HS-27A (cell line): ENCODE results near the gene SUN5.
"Not testable (repeated sequence)": the region's sequence is repeated elsewhere in the genome, so short reads cannot be mapped to it uniquely, and the experiment has no call there.

Source experiments
- DNase-seq: peaks from one replicate; pipeline ENCODE4 v3.0.0-alpha.2; 2012; ENCODE audit warnings: low read depth, missing footprints

Gene SUN5

DNA sequence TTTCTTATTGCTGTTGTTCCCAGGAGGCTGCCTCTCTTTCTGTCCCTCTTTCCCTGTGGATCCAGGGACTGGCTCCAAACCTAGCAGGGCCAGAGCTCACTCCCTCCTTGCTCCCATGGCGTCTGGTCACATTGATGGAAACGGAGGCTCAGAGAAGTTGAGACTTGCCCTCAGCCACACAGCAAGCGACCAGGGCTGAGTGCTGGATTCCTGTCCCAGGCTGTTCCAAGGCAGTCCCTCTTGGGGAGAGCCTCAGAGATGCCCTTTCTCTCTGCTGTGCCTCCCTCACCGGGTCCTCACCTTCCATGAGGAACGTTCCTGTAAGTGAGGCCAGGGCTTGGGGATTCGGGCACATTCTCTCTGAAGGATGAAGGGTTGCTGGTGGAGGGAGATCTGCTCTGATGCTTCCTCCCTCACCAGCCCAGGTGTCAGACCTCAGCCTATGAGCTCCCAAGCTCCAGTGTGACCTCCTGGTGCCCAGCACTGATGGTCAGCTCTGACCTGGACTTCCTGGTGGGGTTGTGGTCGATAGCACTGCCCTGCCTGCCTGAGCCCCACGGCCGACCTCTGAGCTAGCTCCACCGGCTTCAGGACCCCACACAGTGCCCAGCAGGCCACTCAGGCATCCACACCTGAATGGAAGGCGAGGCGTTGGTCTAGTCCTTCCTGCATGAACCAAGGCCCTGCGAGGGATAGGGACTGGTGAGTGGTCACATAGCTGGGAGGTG lies 26.8 kb downstream of the SUN5 start:
- no peak for DNase-seq

DNA sequence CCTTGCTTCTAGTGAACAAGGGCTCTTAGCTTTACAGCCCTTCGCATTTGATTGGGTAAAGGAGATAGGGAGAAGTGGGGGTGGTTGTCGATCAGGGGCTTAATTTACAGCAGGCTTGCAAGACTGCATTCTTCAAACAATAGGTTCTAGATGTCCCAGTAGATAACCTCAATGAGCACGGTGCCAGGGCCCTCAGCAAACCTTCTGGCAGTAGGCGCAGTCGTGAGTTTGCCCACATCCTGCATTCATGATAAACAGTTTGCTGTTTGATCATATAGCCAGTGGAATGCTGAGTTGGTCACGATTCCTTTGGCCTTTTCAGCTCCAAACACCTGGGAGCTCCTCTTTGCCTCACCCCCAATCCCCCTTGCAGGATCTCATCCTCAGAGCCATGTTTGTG lies 27.5 kb downstream of the SUN5 start:
- DNase-seq: no peak

DNA sequence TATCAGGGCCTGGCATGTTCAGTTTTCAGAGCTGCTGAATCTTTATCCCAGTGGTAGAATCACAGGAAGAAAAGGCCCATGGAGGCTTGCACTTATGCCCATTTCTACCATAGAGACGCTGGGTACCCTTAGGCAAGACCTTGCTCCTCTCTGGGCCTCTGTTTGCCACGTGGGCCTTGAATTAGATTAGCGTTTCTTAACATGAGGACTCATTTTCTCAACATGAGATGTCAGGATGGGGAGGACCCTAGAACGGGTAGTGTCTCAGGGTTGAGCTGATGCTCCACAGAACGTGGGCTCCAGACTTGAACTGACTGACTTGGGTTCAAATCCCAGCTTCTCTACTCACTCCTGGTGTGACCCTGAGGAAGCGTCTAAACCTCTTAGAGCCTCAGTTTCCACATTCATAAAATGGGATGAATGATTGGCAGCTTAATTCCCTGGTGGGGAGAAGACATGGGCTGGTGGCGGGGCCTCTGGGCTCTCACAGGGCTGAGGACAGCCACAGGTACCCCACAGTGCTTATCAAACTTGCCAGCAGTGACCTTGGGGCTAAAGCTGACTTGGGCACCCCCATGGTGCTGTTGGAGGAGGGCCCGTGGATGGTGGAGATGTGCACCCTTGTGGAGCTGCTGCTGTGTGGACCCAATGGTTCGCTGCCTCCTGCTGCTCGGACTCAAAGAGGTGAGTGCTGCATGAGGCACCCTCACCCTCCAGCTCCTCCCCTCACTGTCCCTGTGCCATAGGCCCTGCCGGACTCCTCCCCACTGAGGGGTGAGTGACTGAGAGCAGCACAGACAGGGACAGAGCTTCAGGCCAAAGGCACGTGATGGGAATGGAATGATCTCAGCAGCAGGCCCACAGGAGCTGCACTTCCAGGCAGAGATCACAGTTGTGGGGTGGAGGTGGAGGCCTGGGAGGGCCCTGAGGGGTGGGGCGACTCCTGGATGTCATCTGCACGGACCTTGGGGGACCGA lies 28.2 kb downstream of the SUN5 start:
- DNase-seq: no peak

DNA sequence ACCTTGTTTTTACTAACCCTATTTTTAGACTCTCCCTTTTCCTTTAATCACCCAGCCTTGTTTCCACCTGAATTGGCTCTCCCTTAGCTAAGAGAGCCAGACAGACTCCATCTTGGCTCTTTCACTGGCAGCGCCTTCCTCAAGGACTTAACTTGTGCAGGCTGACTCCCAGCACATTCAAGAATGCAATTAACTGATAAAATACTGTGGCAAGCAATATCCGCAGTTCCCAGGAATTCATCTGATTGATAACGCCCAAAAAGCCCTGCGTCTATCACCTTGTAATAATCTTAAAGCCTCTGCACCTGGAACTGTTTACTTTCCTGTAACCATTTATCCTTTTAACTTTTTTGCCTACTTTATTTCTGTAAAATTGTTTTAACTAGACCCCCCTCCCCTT lies 29.1 kb downstream of the SUN5 start:
- DNase-seq: not testable (repeated sequence)

DNA sequence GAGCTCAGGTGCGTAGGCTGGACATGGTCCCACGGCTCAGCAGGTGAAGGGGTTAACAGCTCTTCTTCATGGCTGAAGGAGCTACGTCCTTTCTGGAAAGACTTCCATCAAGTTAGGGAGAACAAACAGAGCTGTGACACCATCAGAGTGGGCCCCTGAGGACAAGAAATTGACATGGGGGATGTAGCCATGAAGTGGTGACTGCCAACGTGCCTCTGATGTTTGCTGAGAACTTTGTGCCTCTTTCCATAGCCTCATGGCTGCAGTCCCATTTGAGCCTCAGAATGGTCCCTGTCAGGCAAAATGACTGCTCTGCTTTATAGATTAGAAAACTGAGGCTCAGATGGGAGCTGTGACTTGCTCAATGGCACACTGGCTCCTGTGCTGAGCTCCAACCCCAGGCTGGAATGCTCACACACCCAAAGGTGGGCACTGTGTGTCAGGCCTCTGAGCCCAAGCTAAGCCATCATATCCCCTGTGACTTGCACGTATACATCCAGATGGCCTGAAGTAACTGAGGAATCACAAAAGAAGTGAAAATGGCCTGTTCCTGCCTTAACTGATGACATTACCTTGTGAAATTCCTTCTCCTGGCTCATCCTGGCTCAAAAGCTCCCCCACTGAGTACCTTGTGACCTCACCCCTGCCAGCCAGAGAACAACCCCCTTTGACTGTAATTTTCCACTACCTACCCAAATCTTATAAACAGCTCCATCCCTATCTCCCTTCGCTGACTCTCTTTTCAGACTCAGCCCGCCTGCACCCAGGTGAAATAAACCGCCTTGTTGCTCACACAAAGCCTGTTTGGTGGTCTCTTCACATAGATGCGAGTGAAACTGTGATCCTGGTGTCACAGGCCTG lies 29.8 kb downstream of the SUN5 start:
- DNase-seq: not testable (repeated sequence)

DNA sequence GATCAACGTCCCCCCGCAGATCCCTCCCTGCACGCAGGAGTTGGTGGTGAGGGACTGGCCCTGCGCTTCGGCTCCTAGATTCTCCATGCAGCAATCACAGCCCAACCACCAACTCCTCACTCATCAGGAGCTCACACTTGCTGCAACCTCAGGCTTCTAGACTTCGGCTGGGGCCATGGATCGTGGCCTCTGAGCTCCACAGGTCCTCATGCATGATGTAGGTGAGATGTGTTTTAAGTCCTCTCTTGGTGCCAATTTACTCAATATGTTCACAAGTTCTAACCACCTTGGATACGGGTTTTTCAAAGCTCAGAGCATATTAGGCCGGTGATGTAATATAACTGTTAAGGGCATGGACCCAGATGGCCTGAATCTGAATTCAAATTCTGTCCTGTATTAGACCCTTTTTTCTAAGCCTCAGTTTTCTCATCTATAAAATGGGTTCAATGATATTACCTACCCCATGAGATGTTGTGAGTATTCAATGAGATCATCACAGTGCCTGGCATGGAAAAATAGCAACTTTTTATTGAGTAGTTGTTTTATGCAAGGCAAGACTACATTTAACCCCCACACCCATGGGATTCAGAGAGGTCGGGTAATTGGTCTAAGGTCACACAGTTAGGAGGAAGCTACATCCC lies 31.0 kb downstream of the SUN5 start:
- no peak for DNase-seq

DNA sequence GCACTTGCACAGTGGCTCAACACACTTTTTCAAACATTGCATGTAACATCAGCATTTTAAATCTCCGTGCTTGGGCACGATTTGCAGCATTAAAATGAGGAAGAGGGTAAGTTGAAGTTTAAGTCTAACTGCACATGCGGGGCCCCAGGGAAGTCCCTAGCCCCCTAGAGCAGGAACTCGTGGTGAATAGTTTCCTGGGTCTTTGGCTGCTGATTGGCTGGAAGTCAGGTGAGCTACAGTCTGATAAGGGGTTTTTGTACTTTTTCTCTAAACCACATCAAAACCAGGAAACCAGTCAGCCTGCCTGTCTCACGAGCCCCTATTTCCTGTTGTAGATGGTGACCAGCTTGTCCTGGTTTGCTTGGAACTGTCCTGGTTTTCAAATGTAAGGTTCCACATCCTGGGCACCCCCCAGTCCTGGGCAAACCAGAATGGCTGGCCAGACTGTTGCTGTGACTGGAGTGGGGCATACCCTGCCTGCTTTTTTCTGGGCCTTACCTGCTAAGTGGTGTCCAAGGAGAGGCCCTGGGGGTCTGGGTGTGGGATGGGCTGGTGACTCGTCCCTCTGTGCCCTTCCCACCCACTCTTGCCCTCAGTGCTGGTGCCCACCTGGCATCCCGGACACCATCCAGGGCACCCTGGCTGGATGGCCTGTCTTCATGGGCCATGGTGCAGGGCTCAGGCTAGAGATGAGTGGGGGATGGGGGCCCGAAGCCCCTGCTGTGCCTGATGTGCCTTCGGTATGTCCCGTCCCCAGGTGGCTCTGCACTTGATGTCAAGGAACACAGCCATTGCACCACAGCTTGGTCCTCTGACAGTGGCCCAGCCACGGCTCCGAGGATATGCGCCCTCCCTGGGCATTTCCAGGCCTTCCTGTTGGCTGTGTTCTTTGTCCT lies 31.8 kb downstream of the SUN5 start:
- no peak for DNase-seq

DNA sequence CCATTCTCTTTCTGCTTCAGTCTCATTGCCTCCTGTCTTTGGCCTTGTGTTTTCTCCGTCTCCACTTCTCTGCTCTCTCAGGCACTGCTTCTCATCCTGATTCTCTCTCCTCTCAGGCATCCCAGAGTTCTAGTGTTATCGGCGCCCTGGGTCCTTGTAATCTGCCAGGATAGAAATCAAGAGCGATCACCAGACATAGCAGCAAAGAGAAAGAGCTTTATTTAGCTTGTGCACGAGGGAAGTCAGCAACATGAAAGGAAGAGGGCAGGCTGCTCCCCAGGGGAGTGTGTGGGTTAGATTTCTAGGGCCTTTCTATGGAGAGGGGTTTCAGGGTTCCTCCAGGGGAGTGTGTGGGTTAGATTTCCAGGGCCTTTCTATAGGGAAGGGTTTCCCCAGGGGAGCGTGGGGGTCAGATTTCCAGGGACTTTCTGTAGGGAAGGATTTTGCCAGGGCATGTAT lies 32.5 kb downstream of the SUN5 start:
- DNase-seq: no peak

DNA sequence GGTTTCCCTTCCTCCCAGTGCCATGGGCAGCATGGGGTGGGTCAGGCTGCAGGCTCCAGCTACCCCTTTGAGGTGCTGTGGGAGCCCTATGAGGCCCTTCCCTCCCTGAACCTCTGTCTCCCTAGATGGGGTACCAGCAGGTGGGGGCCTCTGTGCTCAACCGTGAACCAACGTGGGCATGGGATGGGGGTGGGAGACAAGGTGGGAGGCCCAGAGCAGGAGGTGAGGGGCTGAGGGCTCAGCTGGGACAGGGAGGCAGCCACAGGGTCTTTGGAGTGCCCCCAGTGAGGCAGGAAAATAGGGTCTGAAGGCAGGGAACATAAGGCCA lies 33.3 kb downstream of the SUN5 start:
- no peak for DNase-seq

DNA sequence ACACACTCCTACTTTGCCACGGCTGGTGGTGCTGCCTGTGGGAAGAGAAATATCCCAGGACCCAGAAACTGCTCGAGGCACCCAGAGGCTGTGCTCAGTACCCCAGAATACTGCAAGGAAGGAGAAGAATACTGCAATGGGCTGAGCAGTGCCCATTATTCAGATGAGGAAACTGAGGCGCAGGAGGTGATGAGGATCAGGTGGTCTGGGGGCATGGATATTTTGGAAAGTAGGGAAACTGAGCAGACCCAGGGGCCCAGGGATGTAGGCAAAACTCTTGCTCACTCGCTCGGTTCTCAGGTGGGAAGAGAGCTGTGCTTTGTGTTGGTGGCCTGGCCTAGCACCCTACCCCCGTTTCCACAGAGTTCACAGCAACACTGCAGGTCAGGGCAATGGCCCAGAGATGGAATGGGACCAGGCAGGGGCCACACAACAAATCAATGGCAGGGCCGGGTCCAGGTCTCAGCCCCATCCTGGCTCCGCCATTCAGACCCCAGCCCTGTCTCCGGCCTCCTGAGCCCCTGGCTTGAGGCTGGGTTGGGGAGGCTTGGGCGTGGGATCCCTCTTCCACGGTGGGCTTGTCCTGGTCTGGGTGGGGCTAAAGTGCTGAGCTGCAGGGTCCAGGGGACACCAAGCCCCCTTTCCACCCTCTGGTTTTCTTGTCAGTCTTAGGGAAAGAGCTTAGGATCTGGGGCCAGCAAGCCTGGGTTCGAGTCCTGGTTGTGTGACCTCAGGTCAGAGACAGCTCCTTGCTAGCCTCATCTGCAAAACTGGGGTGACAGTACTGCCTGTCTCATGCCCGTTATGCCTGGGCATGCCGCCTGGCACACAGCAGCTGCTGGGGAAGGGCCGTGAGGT lies 33.9 kb downstream of the SUN5 start:
- no peak for DNase-seq

DNA sequence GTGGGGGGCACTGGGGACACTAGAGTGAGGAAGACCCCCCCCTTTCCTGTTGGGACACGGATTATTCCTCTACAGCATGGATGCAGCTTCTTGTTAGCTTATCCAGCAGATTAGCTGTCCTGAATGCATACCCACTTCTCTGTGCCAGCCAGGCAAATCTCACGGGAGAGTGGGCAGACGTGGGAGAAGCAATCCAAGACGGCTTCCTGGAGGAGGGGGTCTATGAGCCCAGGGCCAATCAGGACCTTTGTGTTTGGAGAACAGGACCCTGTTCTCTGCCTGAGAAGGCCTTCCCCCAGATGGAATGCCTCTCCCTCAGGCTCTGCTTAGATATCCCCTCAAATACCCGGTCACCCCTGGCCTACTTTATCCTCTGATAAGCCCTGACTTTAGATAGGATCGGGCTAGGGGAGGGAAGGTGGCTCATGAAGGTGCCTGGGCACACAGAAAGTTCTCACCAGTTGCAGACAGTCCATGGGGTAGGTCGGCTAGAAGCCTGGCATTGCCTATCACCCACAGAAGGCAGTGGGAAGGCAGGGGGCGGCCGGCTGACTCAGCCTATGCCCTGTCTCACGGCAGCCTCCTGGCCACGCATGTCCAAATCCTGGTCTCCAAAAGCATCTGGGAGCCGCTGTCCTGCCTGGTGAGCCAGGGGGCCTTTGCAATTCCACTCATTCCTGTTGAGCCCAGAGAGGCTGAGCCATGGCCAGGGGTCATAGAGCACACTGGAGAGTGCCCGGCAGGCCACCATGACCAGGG lies 34.7 kb downstream of the SUN5 start:
- no peak for DNase-seq

DNA sequence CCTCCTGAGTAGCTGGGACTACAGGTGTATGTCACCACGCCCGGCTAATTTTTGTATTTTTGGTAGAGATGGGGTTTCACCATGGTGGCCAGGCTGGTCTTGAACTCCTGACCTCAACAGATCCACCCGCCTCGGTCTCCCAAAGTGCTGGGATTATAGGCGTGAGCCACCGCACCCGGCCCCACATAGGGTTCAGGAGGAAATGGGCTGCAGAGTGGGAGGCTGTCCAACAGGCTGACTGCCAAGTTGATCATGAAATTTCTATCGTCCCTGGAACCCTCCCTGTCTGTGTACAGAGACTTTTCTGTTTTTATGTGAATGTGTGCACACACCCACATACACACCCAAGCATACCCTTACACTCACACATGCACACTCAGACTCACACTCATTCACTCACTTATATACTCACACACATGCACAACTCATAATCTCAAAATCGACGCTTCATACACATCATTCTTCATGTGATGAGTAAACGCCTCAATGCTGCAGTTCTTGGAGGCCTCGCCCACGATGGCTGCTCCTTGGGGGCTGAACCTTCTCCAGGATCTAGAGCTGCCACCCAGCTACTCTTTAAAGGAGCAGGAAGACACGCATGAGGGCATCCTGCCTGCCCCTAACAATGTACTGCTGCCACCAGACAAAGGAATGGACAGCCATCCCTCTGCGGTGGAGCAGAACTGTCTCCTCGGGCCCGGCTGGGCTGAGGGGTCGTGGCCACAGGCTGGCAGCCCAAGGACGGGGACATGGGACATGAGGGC lies 35.6 kb downstream of the SUN5 start:
- no peak for DNase-seq

DNA sequence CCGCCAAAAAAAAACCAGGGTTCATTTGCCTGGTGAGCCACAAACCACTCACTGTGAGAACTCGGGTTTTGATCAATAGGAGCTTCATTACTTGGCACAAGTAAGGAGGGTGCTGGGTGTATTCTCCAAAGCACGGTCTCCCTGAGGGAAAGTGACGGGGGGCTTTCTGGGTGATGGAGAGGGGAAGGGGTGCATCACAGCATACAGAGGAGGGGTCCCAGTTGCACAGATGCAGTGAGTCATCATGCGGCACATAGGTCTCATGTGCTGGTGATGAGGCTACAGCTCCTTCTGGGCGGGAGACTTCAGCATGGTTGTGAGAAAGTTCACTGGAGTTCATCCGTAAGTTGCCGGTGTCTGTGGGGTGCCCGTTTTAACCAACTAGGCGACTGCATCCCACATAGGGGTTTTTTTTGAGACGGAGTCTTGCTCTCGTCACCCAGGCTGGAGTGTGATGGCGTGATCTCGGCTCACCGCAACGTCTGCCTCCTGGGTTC lies 36.2 kb downstream of the SUN5 start:
- DNase-seq: no peak

DNA sequence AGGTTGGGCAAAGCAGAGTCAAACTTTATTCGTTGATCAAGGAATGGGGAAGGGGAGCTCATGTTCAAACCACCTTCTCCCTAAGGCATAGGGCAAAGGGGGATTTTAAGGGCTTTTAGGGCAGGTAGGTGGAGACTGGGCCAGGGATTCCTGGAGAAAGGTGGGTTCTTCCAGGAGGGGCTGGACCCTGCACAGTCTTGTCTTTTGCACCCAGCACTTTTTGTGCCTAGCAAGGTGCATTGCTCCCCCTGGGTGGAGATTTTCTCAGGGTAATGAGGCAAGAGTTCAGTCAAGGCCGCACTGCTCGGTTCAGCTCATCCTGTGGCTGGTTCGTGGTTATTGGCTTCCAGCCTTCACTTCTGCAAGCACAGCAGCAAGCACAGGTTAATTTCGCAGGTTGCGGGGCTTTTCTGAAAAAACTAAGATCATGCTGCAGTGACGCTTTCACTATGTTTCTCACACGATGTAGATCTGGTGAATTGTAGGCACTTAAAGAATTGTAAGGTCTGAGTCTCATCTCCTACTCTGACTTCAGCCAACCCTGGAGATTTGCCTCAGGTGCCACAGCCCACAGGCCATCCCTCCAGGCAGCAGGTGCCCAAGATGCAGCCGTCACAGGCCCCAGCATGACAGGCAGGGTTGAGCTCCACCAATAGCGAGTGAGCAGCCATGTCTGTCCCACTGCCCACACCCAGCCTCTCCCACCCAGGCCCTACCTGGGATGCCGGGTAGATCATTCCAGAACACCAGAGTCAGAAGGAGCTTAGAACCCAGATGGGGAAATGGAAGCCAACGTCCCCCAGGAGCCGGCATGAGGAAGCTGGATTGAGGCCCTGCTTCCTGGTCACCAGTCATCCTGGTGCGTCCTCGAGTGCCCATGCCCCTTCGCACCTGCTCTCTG lies 37.1 kb downstream of the SUN5 start:
- DNase-seq: no peak

DNA sequence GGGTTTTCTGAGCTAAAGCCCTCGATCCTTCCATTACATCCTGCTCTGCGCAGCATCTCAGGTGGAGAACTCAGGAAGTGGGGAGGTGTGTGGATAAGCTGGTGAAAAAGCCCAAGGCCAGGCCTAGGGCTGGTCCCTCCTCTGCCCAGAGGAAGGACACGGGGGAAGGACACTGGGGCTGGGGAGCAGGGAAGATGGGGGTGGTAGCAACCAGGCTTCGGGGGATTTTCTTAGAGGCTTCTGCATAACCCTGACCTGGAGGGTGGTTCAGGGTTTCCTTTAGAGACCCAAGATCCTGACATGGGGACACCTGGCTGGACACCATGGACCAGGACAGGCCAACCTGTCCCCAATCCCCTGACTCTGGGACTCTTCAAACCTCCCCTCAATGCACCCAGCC lies 37.9 kb downstream of the SUN5 start:
- no peak for DNase-seq

DNA sequence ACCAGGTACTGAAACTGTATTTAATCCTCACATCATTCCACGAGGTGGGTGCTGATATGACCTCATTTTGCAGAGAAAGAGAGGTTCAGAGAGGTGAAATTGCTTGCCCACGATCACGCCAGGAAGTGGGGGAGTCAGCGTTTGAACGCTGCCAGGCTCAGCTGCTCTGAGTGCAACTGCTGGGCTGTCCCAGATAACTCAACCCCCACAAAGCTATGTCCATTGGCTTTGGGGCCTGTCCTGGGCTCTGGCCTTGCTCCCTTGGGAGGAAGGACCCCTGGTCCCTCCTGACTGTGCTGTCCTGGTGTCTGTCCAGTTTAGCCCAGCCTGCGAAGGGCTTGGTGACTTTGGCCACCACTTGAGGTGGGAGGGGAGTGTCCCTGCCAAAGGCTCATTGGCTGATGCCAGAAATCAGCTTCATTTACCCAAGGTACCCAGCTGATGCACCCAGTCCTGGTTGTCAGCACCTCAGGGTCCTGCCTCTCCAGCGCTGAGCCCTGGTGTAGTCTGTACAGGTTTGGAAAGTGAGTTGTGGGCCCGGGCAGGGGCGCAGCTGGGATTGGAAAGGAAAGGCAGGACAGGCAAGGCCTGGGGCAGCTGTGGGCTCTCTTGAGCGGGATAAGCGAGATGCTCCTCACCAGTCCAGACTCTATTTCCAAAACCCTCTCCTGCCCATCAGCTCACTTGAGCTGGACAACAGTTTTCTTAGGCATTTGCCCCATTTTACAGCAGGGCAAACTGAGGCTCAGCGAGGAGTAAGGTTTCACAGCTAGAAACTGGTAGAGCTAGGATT lies 38.5 kb downstream of the SUN5 start:
- no peak for DNase-seq
